OCI-LY3 (cell line): ENCODE measurements around the gene DIO1.

Experiments
- CTCF ChIP-seq: fragments of 200-600, 300-600 bp; sonication (generic); IDR thresholded peaks from 2 replicates; pipeline ENCODE4 v1.5.1; 2014; ENCODE audit warnings: antibody characterized with exemption, low read length, low read depth
- EZH2phosphoT487 ChIP-seq: fragments of 200-600 bp; shearing (Covaris generic); IDR thresholded peaks from 2 replicates; pipeline ENCODE4 v1.6.1; 2018; ENCODE audit warnings: antibody characterized with exemption, mixed run types, low read depth

- TF ChIP-seq CTCF (no peak), EZH2phosphoT487 (no peak)
These were observed 5.3 kb upstream of the DIO1 start for GRCh38 chr1:53888681-53889080.
